Nephron progenitor cell (in vitro differentiated cells): ENCODE results near the gene ALPK3.

Source experiments
- DNase-seq: peaks from one replicate; pipeline ENCODE4 v3.0.0; 2021
- H3K27ac Mint-ChIP-seq: 2 replicates; pipeline ENCODE4 v1.8.0; 2021; ENCODE audit warnings: mild to moderate bottlenecking, moderate library complexity, mixed read lengths
- H3K27me3 Mint-ChIP-seq: 2 replicates; pipeline ENCODE4 v1.8.0; 2021; ENCODE audit warnings: mild to moderate bottlenecking, low read depth, mixed read lengths; ENCODE audit not compliant: poor library complexity
- H3K36me3 Mint-ChIP-seq: 2 replicates; pipeline ENCODE4 v1.8.0; 2021; ENCODE audit warnings: low read depth, mixed read lengths
- H3K4me1 Mint-ChIP-seq: 2 replicates; pipeline ENCODE4 v1.8.0; 2021; ENCODE audit warnings: mixed read lengths
- H3K4me3 Mint-ChIP-seq: 2 replicates; pipeline ENCODE4 v1.8.0; 2021; ENCODE audit warnings: mild to moderate bottlenecking, moderate library complexity, mixed read lengths
- H3K9me3 Mint-ChIP-seq: 2 replicates; pipeline ENCODE4 v1.8.0; 2021; ENCODE audit warnings: mild to moderate bottlenecking, moderate library complexity, mixed read lengths
- TF ChIP-seq, protein P1 (sequence below): fragments of 200-600 bp; sonication (generic); IDR thresholded peaks from 2 replicates; pipeline ENCODE4 v1.5.0; 2021; ENCODE audit warnings: antibody characterized with exemption

The ALPK3 gene, protein sequence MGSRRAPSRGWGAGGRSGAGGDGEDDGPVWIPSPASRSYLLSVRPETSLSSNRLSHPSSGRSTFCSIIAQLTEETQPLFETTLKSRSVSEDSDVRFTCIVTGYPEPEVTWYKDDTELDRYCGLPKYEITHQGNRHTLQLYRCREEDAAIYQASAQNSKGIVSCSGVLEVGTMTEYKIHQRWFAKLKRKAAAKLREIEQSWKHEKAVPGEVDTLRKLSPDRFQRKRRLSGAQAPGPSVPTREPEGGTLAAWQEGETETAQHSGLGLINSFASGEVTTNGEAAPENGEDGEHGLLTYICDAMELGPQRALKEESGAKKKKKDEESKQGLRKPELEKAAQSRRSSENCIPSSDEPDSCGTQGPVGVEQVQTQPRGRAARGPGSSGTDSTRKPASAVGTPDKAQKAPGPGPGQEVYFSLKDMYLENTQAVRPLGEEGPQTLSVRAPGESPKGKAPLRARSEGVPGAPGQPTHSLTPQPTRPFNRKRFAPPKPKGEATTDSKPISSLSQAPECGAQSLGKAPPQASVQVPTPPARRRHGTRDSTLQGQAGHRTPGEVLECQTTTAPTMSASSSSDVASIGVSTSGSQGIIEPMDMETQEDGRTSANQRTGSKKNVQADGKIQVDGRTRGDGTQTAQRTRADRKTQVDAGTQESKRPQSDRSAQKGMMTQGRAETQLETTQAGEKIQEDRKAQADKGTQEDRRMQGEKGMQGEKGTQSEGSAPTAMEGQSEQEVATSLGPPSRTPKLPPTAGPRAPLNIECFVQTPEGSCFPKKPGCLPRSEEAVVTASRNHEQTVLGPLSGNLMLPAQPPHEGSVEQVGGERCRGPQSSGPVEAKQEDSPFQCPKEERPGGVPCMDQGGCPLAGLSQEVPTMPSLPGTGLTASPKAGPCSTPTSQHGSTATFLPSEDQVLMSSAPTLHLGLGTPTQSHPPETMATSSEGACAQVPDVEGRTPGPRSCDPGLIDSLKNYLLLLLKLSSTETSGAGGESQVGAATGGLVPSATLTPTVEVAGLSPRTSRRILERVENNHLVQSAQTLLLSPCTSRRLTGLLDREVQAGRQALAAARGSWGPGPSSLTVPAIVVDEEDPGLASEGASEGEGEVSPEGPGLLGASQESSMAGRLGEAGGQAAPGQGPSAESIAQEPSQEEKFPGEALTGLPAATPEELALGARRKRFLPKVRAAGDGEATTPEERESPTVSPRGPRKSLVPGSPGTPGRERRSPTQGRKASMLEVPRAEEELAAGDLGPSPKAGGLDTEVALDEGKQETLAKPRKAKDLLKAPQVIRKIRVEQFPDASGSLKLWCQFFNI (N-terminal part only)

DNA sequence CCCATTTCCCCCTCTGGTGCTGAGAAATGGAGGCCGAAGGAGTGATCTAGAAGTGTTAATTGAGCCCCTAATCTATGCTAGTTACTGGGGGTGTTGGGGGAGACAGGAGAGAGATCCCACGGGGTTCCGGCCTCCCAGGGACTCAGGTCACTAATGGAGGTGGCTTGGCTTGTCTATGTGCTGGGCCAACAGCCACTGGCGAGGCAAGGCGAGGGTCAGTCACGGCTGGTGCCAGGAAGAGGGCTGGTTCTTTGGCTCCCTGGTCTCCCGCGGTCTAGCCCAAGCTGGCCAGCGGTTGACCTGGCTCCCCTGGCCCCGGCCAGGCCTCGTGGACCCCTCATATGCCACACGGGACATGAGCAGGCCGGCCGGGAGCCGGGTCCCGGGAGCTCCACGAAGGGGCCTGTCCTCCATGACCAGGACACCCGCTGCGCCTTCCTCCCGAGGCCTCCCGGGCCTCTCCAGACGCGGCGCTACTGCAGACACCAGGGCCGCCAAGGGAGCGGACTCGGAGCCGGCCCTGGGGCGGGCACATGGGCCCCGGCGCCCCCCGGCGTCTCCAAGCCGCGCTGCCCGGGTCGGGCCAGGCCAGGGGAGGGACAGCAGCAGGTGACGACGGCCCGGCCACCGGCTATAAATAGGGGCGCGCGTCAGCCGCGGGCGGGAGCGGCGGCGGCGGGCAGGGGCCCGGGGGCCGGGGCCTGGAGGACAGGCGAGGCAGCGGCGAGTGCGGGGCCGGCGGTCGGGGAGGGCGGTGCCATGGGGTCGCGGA lies at the start of gene ALPK3:
ALPK3 (plus strand) TSS at position 663 of the 772 bp plus-strand sequence; CDS start at position 760, 97 bp downstream.
- Mint-ChIP-seq H3K9me3 (no peaks in the 10 kb centered on the region), H3K27me3 (peaks cover 17% of the 10 kb centered on the region), H3K4me1 (peaks cover 40% of the 10 kb centered on the region), H3K27ac (peak within 1 kb of the TSS; percentile 96), H3K36me3 (no peaks in the 10 kb centered on the region), H3K4me3 (peak within 1 kb of the TSS; percentile 81)
- TF ChIP-seq, protein P1, sequence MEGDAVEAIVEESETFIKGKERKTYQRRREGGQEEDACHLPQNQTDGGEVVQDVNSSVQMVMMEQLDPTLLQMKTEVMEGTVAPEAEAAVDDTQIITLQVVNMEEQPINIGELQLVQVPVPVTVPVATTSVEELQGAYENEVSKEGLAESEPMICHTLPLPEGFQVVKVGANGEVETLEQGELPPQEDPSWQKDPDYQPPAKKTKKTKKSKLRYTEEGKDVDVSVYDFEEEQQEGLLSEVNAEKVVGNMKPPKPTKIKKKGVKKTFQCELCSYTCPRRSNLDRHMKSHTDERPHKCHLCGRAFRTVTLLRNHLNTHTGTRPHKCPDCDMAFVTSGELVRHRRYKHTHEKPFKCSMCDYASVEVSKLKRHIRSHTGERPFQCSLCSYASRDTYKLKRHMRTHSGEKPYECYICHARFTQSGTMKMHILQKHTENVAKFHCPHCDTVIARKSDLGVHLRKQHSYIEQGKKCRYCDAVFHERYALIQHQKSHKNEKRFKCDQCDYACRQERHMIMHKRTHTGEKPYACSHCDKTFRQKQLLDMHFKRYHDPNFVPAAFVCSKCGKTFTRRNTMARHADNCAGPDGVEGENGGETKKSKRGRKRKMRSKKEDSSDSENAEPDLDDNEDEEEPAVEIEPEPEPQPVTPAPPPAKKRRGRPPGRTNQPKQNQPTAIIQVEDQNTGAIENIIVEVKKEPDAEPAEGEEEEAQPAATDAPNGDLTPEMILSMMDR, result no peak
- DNase-seq, result peak; percentile 58

DNA sequence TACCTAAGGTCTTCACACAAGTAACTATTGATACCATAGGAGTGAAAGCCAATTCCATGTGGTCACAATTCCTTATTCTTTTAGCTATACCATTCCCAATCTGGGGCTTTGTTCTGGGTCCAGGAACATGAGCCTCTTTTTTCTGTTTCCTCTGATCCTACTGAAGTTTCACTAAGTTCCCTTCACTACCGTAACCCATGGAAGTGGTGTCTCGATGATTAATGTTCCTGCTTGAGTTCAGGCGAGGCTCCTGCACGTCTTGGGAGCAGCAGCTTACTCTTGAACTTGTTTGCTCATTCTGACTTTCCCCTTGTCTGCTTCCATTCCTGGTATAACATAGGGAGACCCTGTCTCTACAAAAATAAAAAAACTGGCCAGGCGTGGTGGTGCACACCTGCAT lies 45.1 kb upstream of the ALPK3 start:
- TF ChIP-seq, protein P1, result no peak
- H3K9me3 Mint-ChIP-seq, result no peaks in the 10 kb centered on the region

DNA sequence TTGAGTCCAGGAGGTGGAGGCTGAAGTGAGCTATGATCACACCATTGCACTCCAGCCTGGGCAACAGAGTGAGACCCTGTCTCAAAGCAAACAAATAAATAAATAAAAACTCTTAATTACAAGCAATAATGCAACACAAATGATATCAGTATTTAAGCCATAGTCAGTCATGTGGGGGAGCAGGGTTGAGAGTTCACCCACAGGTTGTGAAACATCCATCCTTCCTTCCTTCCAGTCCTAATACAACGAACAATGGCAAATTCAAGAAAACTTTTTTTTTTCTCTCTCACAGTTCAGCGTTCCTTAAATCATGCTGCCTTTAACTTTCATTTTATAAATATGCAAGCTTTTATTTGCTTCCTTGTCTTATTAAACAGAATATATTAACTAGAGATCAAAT lies 44.7 kb upstream of the ALPK3 start:
- Mint-ChIP-seq H3K4me1 (peaks cover 17% of the 10 kb centered on the region), H3K27me3 (no peaks in the 10 kb centered on the region), H3K4me3 (no peak overlapping the region), H3K36me3 (peaks cover 57% of the 10 kb centered on the region), H3K27ac (peak overlapping the region; percentile 94), H3K9me3 (no peaks in the 10 kb centered on the region)
- TF ChIP-seq, protein P1, result no peak
- DNase-seq, result no peak

More for the DNA sequence above, 45.1 kb upstream of the ALPK3 start:
- H3K27me3 Mint-ChIP-seq, result no peaks in the 10 kb centered on the region
- DNase-seq, result no peak
- peaks cover 61% of the 10 kb centered on the region for H3K36me3 Mint-ChIP-seq
- H3K27ac Mint-ChIP-seq, result peak overlapping the region; percentile 94
- peaks cover 17% of the 10 kb centered on the region for H3K4me1 Mint-ChIP-seq
- H3K4me3 Mint-ChIP-seq, result no peak overlapping the region

DNA sequence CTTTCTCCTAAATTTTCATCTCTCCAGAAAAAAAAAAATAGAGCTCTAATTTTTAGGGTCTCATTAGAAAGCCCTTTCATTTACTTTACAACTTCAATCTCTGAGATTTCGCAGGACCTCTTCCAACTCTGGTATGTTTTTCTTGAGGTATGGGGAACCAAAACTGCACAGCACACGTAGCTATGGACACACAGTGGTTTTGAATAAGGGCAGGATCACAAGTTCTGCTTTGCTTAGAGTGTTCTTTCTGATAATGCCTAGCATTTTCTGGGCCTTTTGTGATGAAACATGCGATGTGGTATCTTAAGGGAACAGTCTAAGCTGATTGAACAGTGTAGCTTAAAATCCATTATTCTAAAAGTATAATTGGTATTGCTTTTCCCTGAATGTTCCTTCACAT lies 43.4 kb upstream of the ALPK3 start:
- TF ChIP-seq, protein P1, result no peak
- Mint-ChIP-seq H3K9me3 (no peaks in the 10 kb centered on the region), H3K27me3 (no peaks in the 10 kb centered on the region), H3K36me3 (peaks cover 59% of the 10 kb centered on the region), H3K4me3 (no peak overlapping the region), H3K4me1 (peaks cover 17% of the 10 kb centered on the region), H3K27ac (peak overlapping the region; percentile 71)
- DNase-seq, result no peak

DNA sequence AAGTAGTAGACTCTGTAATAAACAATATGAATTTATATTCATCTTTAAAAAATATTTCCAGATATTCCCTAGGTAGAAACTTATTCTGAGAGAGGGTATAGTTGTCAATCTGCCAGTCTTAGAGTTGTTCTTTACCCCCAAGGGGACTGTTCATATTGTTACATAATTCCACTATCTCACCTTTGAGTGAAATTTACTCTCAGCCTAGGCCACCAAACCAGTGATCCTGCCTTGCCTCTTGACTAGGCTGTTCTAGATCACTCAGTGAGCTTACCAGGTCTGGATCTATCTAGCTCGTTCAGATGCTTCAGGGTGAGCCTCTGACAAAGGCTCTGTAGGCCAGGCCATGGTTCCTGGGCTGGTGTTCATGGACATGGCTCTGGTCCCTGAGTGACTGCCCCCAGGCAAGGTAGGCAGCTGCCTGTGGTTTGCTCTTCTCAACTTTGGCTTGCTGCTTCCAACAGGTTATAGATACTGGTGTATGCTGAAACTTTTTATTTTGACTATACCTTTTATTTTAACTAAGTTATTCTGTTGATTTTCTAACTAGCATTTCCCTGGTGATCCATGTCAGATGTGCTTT lies 41.2 kb upstream of the ALPK3 start:
- Mint-ChIP-seq H3K27me3 (peaks cover 5% of the 10 kb centered on the region), H3K27ac (no peak overlapping the region), H3K36me3 (peaks cover 54% of the 10 kb centered on the region), H3K9me3 (no peaks in the 10 kb centered on the region), H3K4me3 (no peak overlapping the region), H3K4me1 (peaks cover 14% of the 10 kb centered on the region)
- no peak for DNase-seq
- TF ChIP-seq, protein P1, result no peak
